Activated CD8-positive, alpha-beta memory T cell treated with anti-CD3 and anti-CD28 coated beads, Interleukin-2, amount 50 U/mL, for 4 hours (primary cell): ENCODE data around the gene TNNI3K.

ENCODE experiments used
- DNase-seq: peaks from one replicate; pipeline ENCODE4 v3.0.0-alpha.2; 2020

Gene TNNI3K

GRCh38 chr1:74586253-74586897 is 351.2 kb downstream of the TNNI3K start:
- DNase-seq, result no peak

GRCh38 chr1:74587888-74588287 is 352.7 kb downstream of the TNNI3K start:
- no peak for DNase-seq

GRCh38 chr1:74590288-74590687 is 355.1 kb downstream of the TNNI3K start:
- DNase-seq, result no peak

GRCh38 chr1:74591949-74592348 is 356.8 kb downstream of the TNNI3K start:
- DNase-seq, result no peak

GRCh38 chr1:74592580-74593355 is 357.6 kb downstream of the TNNI3K start:
- DNase-seq, result no peak
